Measurements from ENCODE around the gene SAAL1.
"Not testable (repeated sequence)": the region's sequence is repeated elsewhere in the genome, so short reads cannot be mapped to it uniquely, and the experiment has no call there.

SAAL1 gene

GRCh38 chr11:18105802-18106574 is at the start of gene SAAL1:
TSS of gene SAAL1 (minus strand) at chr11:18106082. CDS start at chr11:18106041, 41 bp downstream.
- DNase-seq, result peak; percentile 32 to 89 (median 75)

GRCh38 chr11:18151581-18151980 is 45.7 kb upstream of the SAAL1 start:
- DNase-seq, result no peak

GRCh38 chr11:18145837-18146236 is 40.0 kb upstream of the SAAL1 start:
- DNase-seq, result no peak

GRCh38 chr11:18145025-18145424 is 39.1 kb upstream of the SAAL1 start:
- no peak for DNase-seq

- DNase-seq, result no peak
These were observed 38.4 kb upstream of the SAAL1 start for GRCh38 chr11:18144243-18144642.

GRCh38 chr11:18140145-18140544 is 34.3 kb upstream of the SAAL1 start:
- no peak for DNase-seq

GRCh38 chr11:18137186-18137800 is 31.4 kb upstream of the SAAL1 start:
- DNase-seq, result no peak

- DNase-seq, result no peak
These were observed 29.4 kb upstream of the SAAL1 start for GRCh38 chr11:18135308-18135707.

GRCh38 chr11:18132341-18132740 is 26.5 kb upstream of the SAAL1 start, which contains the start of gene MRGPRX3:
TSS of gene MRGPRX3 (plus strand) at chr11:18132571. CDS start at chr11:18137203, 4,632 bp downstream.
- no peak for DNase-seq

GRCh38 chr11:18131115-18131514 is 25.2 kb upstream of the SAAL1 start:
- not testable (repeated sequence) for DNase-seq

GRCh38 chr11:18121331-18121828 is 15.5 kb upstream of the SAAL1 start:
- not testable (repeated sequence) for DNase-seq

- DNase-seq, result peak in 42 of 51 donors; percentile 1 to 69 (median 24)
These were observed 9.7 kb upstream of the SAAL1 start for GRCh38 chr11:18115360-18116127.

GRCh38 chr11:18111005-18111404 is 5.1 kb upstream of the SAAL1 start:
- no peak for DNase-seq

- no peak for DNase-seq
These were observed 2.4 kb upstream of the SAAL1 start for GRCh38 chr11:18108254-18108653.

GRCh38 chr11:18106688-18107087 is 806 bp upstream of the SAAL1 start:
- DNase-seq, result no peak

GRCh38 chr11:18105086-18105801 is 638 bp downstream of the SAAL1 start:
- no peak for DNase-seq

GRCh38 chr11:18100926-18101656 is 4.8 kb downstream of the SAAL1 start:
- DNase-seq, result no peak

- no peak for DNase-seq
These were observed 11.9 kb downstream of the SAAL1 start for GRCh38 chr11:18093959-18094358.

- peak in 2 of 51 donors; percentile 3 to 5 for DNase-seq
These were observed 14.2 kb downstream of the SAAL1 start for GRCh38 chr11:18091731-18092130.

GRCh38 chr11:18088966-18089365 is 16.9 kb downstream of the SAAL1 start:
- DNase-seq, result no peak

GRCh38 chr11:18088366-18088765 is 17.5 kb downstream of the SAAL1 start:
- DNase-seq, result no peak

Measured in hypothalamus (tissue), 51 donors.